H1 (cell line): Measurements from ENCODE around the gene CCDC183. TPM values are rescaled to one million over a fixed set of nuclear protein-coding genes. Genes with fewer than 3 reads are reported as not detected.

ENCODE experiments used
- CTCF ChIA-PET: fragments of 300-600 bp; sonication (Branson Sonifier 250); formaldehyde crosslinking; loops from one replicate; lab custom pipeline; 2021; ENCODE audit not compliant: partially characterized antibody; lab: Charles Lee
- POLR2A ChIA-PET: fragments of 300-600 bp; sonication (Branson Sonifier 250); formaldehyde crosslinking; loops from one replicate; lab custom pipeline; 2021; ENCODE audit warnings: inconsistent platforms; ENCODE audit not compliant: partially characterized antibody; lab: Charles Lee
- DNase-seq, 2 experiments: peaks; one replicate each; pipeline versions ENCODE4 v3.0.0 to v3.0.0-alpha.2; 2010 to 2022; ENCODE audit warnings: low spot score in 2 of 2, low read depth in 1 of 2, mixed read lengths in 1 of 2
- FAIRE-seq: peaks from 2 replicates; lab custom pipeline; 2011; peaks lifted over from hg19 to GRCh38; lab: Jason Lieb, UNC
- H2AFZ ChIP-seq: 2 replicates; pipeline ENCODE4 v1.8.1; 2012; ENCODE audit warnings: low read length, inconsistent platforms
- H2AK5ac ChIP-seq: 2 replicates; pipeline ENCODE4 v1.6.1; 2013; ENCODE audit warnings: low read depth, low read length
- H2BK120ac ChIP-seq: replicated peaks from 2 replicates; pipeline ENCODE3; 2013; ENCODE audit warnings: low read depth, low read length, inconsistent platforms
- H2BK12ac ChIP-seq: 2 replicates; pipeline ENCODE4 v1.6.1; 2013; ENCODE audit warnings: low read depth, low read length
- H2BK15ac ChIP-seq: 2 replicates; pipeline ENCODE4 v1.6.1; 2013; ENCODE audit warnings: low read length
- H2BK20ac ChIP-seq: 2 replicates; pipeline ENCODE4 v1.6.1; 2013; ENCODE audit warnings: low read length
- H2BK5ac ChIP-seq: 2 replicates; pipeline ENCODE4 v1.6.1; 2013; ENCODE audit warnings: low read depth, low read length
- H3K14ac ChIP-seq: 2 replicates; pipeline ENCODE4 v1.6.1; 2013; ENCODE audit warnings: inconsistent platforms; ENCODE audit not compliant: insufficient read length
- H3K18ac ChIP-seq: 2 replicates; pipeline ENCODE4 v1.6.1; 2013; ENCODE audit warnings: low read length; ENCODE audit errors: extremely low read depth
- H3K23ac ChIP-seq: 2 replicates; pipeline ENCODE4 v1.6.1; 2013; ENCODE audit warnings: inconsistent platforms; ENCODE audit not compliant: insufficient read length
- H3K23me2 ChIP-seq: 2 replicates; pipeline ENCODE4 v1.6.1; 2013; ENCODE audit warnings: low read depth, low read length
- H3K27ac ChIP-seq: 2 replicates; pipeline ENCODE4 v1.6.1; 2011; ENCODE audit warnings: low read depth, low read length, inconsistent platforms
- H3K27me3 ChIP-seq, 4 experiments: replicated peaks in 1 of 4; 1 replicate in 1 of 4; 2 replicates in 3 of 4; pipeline versions ENCODE4 v1.6.1 to v1.8.1; 2011 to 2013; ENCODE audit warnings: low read length in 3 of 4, mild to moderate bottlenecking in 3 of 4, inconsistent platforms in 2 of 4, mixed read lengths in 2 of 4, moderate library complexity in 1 of 4; ENCODE audit not compliant: control insufficient read depth in 3 of 4, insufficient read depth in 3 of 4; ENCODE audit errors: extremely low read depth in 1 of 4
- H3K36me3 ChIP-seq, 4 experiments: 2 replicates each; pipeline versions ENCODE4 v1.6.1 to v1.8.1; 2011 to 2013; ENCODE audit warnings: mild to moderate bottlenecking in 4 of 4, low read length in 3 of 4, moderate library complexity in 2 of 4, control low read depth in 1 of 4, inconsistent platforms in 1 of 4; ENCODE audit not compliant: insufficient read depth in 4 of 4, control insufficient read depth in 2 of 4
- H3K4ac ChIP-seq: replicated peaks from 2 replicates; pipeline ENCODE3; 2013; ENCODE audit warnings: low read length, low read depth, mixed read lengths, inconsistent platforms; ENCODE audit not compliant: insufficient read length
- H3K4me1 ChIP-seq, 4 experiments: replicated peaks in 1 of 4; 1 replicate in 1 of 4; 2 replicates in 3 of 4; pipeline versions ENCODE4 v1.6.1 to v1.8.1; 2011 to 2013; ENCODE audit warnings: low read length in 3 of 4, inconsistent platforms in 2 of 4, mixed read lengths in 1 of 4; ENCODE audit not compliant: insufficient read depth in 4 of 4, control insufficient read depth in 3 of 4
- H3K4me2 ChIP-seq, 2 experiments: 2 replicates each; pipeline versions ENCODE4 v1.6.1 to v1.8.1; 2011 to 2013; ENCODE audit warnings: low read depth in 2 of 2, low read length in 2 of 2, control low read depth in 1 of 2, inconsistent platforms in 1 of 2, mild to moderate bottlenecking in 1 of 2; ENCODE audit not compliant: insufficient read depth in 1 of 2
- H3K4me3 ChIP-seq, 4 experiments: fragments of 200-600, 300-600 bp in 1 of 4; sonication (generic), shearing (Covaris generic), sonication (Bioruptor Twin) in 1 of 4; 2 replicates each; pipeline versions ENCODE4 v1.5.1 to v1.8.1; 2011 to 2016; ENCODE audit warnings: low read length in 4 of 4, low read depth in 3 of 4, control low read depth in 2 of 4, inconsistent platforms in 2 of 4, mild to moderate bottlenecking in 2 of 4, mixed read lengths in 1 of 4, moderate library complexity in 1 of 4; ENCODE audit not compliant: insufficient read depth in 2 of 4; ENCODE audit errors: extremely low read depth in 1 of 4
- H3K56ac ChIP-seq: replicated peaks from 2 replicates; pipeline ENCODE3; 2013; ENCODE audit warnings: low read depth, mild to moderate bottlenecking, mixed read lengths, low read length, inconsistent platforms; ENCODE audit not compliant: insufficient read length
- H3K79me1 ChIP-seq: 2 replicates; pipeline ENCODE4 v1.6.1; 2013; ENCODE audit warnings: low read depth, low read length, control low read depth
- H3K79me2 ChIP-seq, 2 experiments: 2 replicates each; pipeline versions ENCODE4 v1.6.1 to v1.8.1; 2012 to 2013; ENCODE audit warnings: low read length in 2 of 2, mild to moderate bottlenecking in 2 of 2, inconsistent platforms in 1 of 2; ENCODE audit not compliant: insufficient read depth in 2 of 2, control insufficient read depth in 1 of 2
- H3K9ac ChIP-seq, 4 experiments: replicated peaks in 1 of 4; 1 replicate in 1 of 4; 2 replicates in 3 of 4; pipeline versions ENCODE4 v1.6.1 to v1.8.1; 2011 to 2013; ENCODE audit warnings: low read depth in 3 of 4, low read length in 3 of 4, control low read depth in 2 of 4, mild to moderate bottlenecking in 2 of 4, moderate library complexity in 2 of 4, inconsistent platforms in 1 of 4; ENCODE audit errors: extremely low read depth in 1 of 4
- H3K9me3 ChIP-seq, 2 experiments: 2 replicates each; pipeline versions ENCODE4 v1.6.1 to v1.8.1; 2012 to 2013; ENCODE audit warnings: mild to moderate bottlenecking in 2 of 2, moderate library complexity in 2 of 2, control low read depth in 1 of 2, inconsistent platforms in 1 of 2, low read depth in 1 of 2, low read length in 1 of 2, mixed read lengths in 1 of 2; ENCODE audit not compliant: insufficient read depth in 2 of 2
- H4K20me1 ChIP-seq, 2 experiments: replicated peaks in 1 of 2; 2 replicates each; pipeline versions ENCODE3 to v1.8.1; 2011 to 2013; ENCODE audit warnings: inconsistent platforms in 2 of 2, low read length in 2 of 2, mild to moderate bottlenecking in 1 of 2; ENCODE audit not compliant: insufficient read depth in 2 of 2, control insufficient read depth in 1 of 2
- H4K5ac ChIP-seq: 2 replicates; pipeline ENCODE4 v1.6.1; 2013; ENCODE audit warnings: low read length, low read depth, mixed read lengths, inconsistent platforms; ENCODE audit not compliant: insufficient read length
- H4K8ac ChIP-seq: 2 replicates; pipeline ENCODE4 v1.8.0; 2013; ENCODE audit warnings: mild to moderate bottlenecking, moderate library complexity, low read length, inconsistent platforms; ENCODE audit not compliant: insufficient read depth; ENCODE audit errors: extremely low read depth
- H4K91ac ChIP-seq: replicated peaks from 2 replicates; pipeline ENCODE3; 2013; ENCODE audit warnings: low read length, mixed read lengths, inconsistent platforms; ENCODE audit not compliant: insufficient read length
- BACH1 ChIP-seq: IDR thresholded peaks from 2 replicates; pipeline ENCODE4 v1.6.1; 2012; ENCODE audit warnings: low read length, improper control_type of control experiment
- CREB1 ChIP-seq: IDR thresholded peaks from 2 replicates; pipeline ENCODE4 v1.6.1; 2012; ENCODE audit warnings: inconsistent platforms
- CTBP2 ChIP-seq: IDR thresholded peaks from 2 replicates; pipeline ENCODE4 v1.7.0; 2011; ENCODE audit warnings: borderline replicate concordance, mild to moderate bottlenecking, moderate library complexity, mixed read lengths, low read length; ENCODE audit not compliant: insufficient read depth, insufficient read length
- GTF2F1 ChIP-seq: IDR thresholded peaks from 2 replicates; pipeline ENCODE4 v1.6.1; 2012; ENCODE audit warnings: low read depth, low read length, improper control_type of control experiment, borderline replicate concordance
- HDAC6 ChIP-seq: IDR thresholded peaks from one replicate; pipeline ENCODE4 v1.7.1; 2012; ENCODE audit warnings: low read depth, mild to moderate bottlenecking, inconsistent platforms, low read length, moderate library complexity
- MAFK ChIP-seq: IDR thresholded peaks from 2 replicates; pipeline ENCODE4 v1.6.1; 2012; ENCODE audit warnings: low read depth, mild to moderate bottlenecking, improper control_type of control experiment, low read length
- POU5F1 ChIP-seq: IDR thresholded peaks from 2 replicates; pipeline ENCODE4 v1.6.1; 2011; ENCODE audit warnings: low read depth, mild to moderate bottlenecking, low read length, moderate library complexity
- SIRT6 ChIP-seq: IDR thresholded peaks from one replicate; pipeline ENCODE4 v1.7.1; 2012; ENCODE audit warnings: low read length, inconsistent platforms
- SP1 ChIP-seq: IDR thresholded peaks from 2 replicates; pipeline ENCODE4 v1.6.1; 2011; ENCODE audit warnings: low read depth, low read length
- SP2 ChIP-seq: IDR thresholded peaks from 2 replicates; pipeline ENCODE4 v1.6.1; 2012; ENCODE audit warnings: mild to moderate bottlenecking, low read length, inconsistent platforms
- SP4 ChIP-seq: IDR thresholded peaks from 2 replicates; pipeline ENCODE4 v1.6.1; 2012; ENCODE audit warnings: low read length, inconsistent platforms
- TBP ChIP-seq: IDR thresholded peaks from 2 replicates; pipeline ENCODE4 v1.6.1; 2011; ENCODE audit warnings: low read depth, low read length, improper control_type of control experiment
- ZNF274 ChIP-seq: IDR thresholded peaks from 2 replicates; pipeline ENCODE4 v1.7.0; 2012; ENCODE audit warnings: low read length, borderline replicate concordance; ENCODE audit errors: extremely low read depth
- WGBS, 2 experiments: shearing (Covaris generic) in 1 of 2; methylation state at CpG; one replicate each; pipeline versions ENCODE4 v1.1.6 to v1.1.7; 2013 to 2015; ENCODE audit warnings: low lambda C conversion rate in 2 of 2, mixed read lengths in 2 of 2, inconsistent platforms in 1 of 2, low coverage in 1 of 2, missing lambda C conversion rate in 1 of 2; ENCODE audit not compliant: insufficient replicate concordance in 2 of 2, insufficient coverage in 1 of 2, insufficient read length in 1 of 2; ENCODE audit errors: extremely low coverage in 1 of 2, missing lambda C conversion rate in 1 of 2; 5-methylcytosine and 5-hydroxymethylcytosine counted together
- polyA plus RNA-seq, 7 experiments: library from polyadenylated mRNA; depleted of rRNA in 3 of 7; stranded (reverse) in 5 of 7; unstranded in 2 of 7; fragments of >200 nt in 5 of 7; fragments of 200-250 nt in 2 of 7; gene quantifications; 1 replicate in 5 of 7; 2 replicates in 1 of 7; 4 replicates in 1 of 7; pipeline versions ENCODE4 v1.2.1 to v1.2.3, GENCODE V29; 2011 to 2013; ENCODE audit warnings: missing spikeins in 2 of 7, mixed read lengths in 2 of 7
- total RNA-seq: library from RNA; stranded (reverse); fragmentation: NEBNext Ultra II Directional; extraction: Animal tissue kit (Norgen Biotek cat#: 25700); gene quantifications from 2 replicates; pipeline ENCODE4 v1.2.1, GENCODE V29; 2021
- TF ChIP-seq, protein P1 (sequence below): IDR thresholded peaks from 2 replicates; pipeline ENCODE4 v1.6.1; 2012; ENCODE audit warnings: inconsistent platforms

The CCDC183 gene
- total and polyA plus RNA-seq, 2 of the 8 experiments (the other 6 are each of a cell fraction or from before 2014, with no cell fraction given) = 0.51 to 1.6 TPM

DNA sequence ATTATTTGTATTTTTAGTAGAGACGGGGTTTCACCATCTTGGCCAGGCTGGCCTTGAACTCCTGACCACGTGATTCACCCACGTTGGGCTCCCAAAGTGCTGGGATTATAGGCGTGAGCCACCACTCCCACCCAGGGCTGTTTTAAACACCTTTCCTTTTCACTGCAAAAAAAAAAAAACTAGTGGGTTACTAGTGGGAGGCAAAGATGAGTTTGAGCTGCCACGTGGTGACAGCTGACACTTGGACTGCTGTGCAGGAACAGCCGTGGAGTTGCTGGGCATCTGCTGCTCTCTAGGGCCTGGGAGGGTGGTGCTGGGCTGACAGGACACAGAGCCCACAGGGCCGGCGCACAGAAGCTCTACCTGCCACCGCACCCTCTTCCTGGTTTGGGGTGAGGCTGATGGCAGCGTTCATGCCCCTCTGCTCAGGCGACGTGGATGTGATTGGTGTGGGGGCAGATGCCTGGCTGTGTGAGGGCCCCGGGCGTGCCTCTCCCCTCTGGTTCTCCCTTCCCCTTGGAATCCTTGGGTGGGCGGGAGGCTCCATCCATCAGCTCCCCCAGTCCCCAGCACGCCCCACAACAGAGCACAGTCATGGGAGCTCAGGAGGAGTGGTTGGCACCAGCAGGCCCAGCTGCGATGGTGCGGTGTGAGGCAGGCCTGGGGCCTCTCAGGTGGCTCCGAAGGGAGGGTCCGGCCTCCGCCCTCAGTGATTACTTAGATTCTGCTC is 28.5 kb downstream of the CCDC183 start:
- no peak overlapping the region for H2AK5ac ChIP-seq
- no peak for DNase-seq
- CTCF ChIA-PET = interaction anchor here (0.6 to 17.4 kb wide), 6 partner anchors 12 to 102 kb away, joined by 3 to 131 read pairs (median 4); partner anchors contain the start of gene AJM1
- H3K79me2 ChIP-seq = peaks cover 0 to 9% of the 10 kb centered on the region in 2 experiments; a peak in 2 of 4 replicates
- peaks cover 12% of the 10 kb centered on the region for H3K79me1 ChIP-seq
- POLR2A ChIA-PET = interaction anchor here (1.0 to 10.8 kb wide), 3 partner anchors 17 to 24 kb away, joined by 4 to 96 read pairs (median 44); partner anchors contain the start of genes AJM1 and RABL6
- H3K18ac ChIP-seq = no peak overlapping the region
- H3K23me2 ChIP-seq = peaks cover 7% of the 10 kb centered on the region
- no peak overlapping the region for H3K56ac ChIP-seq
- H4K8ac ChIP-seq = peak overlapping the region; percentile 25; the same call in 1 of the 2 replicates
- WGBS, 2 experiments = 94% methylated on average over 20 of the region's 21 CpGs; no CpG with 5 or more reads in 1 of the 2 experiments
- H2BK20ac ChIP-seq = no peak overlapping the region
- H2AFZ ChIP-seq = no peak overlapping the region
- H3K9ac ChIP-seq = no peak overlapping the region
- no peak overlapping the region for H3K4ac ChIP-seq
- no peak overlapping the region for H3K23ac ChIP-seq
- peaks cover 0 to 11% (median 5%) of the 10 kb centered on the region in 4 experiments; a peak in 4 of 7 replicates for H3K4me1 ChIP-seq
- H3K27ac ChIP-seq = no peak overlapping the region
- no peak overlapping the region for H4K5ac ChIP-seq
- H2BK5ac ChIP-seq = no peak overlapping the region
- 0 out of 7 replicates have a peak, but pooled peaks cover 0 to 2% (median 0%) of the 10 kb centered on the region in 4 experiments for H3K27me3 ChIP-seq
- H4K20me1 ChIP-seq = peaks cover 19 to 40% of the 10 kb centered on the region in 2 experiments
- no peaks in the 10 kb centered on the region for H3K9me3 ChIP-seq
- H3K36me3 ChIP-seq = peaks cover 9 to 33% (median 24%) of the 10 kb centered on the region in 4 experiments
- H2BK120ac ChIP-seq = no peak overlapping the region
- H4K91ac ChIP-seq = no peak overlapping the region
- no peak overlapping the region for H3K4me2 ChIP-seq
- H2BK15ac ChIP-seq = no peak overlapping the region
- H3K4me3 ChIP-seq = no peak overlapping the region
- FAIRE-seq = no peak
- H2BK12ac ChIP-seq = no peak overlapping the region
- no peak overlapping the region for H3K14ac ChIP-seq
- TF ChIP-seq ZNF274 (no peak), MAFK (no peak), TBP (no peak), SP1 (no peak), POU5F1 (no peak), BACH1 (no peak), SIRT6 (no peak), CTBP2 (no peak), SP4 (no peak), CREB1 (no peak), GTF2F1 (no peak), SP2 (no peak), HDAC6 (no peak)
- TF ChIP-seq, protein P1, sequence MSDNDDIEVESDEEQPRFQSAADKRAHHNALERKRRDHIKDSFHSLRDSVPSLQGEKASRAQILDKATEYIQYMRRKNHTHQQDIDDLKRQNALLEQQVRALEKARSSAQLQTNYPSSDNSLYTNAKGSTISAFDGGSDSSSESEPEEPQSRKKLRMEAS = no peak
